ENCODE measurements around the gene GPR119.
"Not testable (repeated sequence)": the region's sequence is repeated elsewhere in the genome, so short reads cannot be mapped to it uniquely, and the experiment has no call there.

Gene GPR119

GRCh38 chrX:130339408-130340222 is 45.9 kb downstream of the GPR119 start, which contains the start of gene SLC25A14:
Gene SLC25A14 (plus strand): TSS chrX:130339919. CDS start chrX:130340279, 360 bp downstream.
- peak; percentile 13 to 24 for DNase-seq (ENCODE audit: low read depth in 2 of 2)

GRCh38 chrX:130338869-130339268 is 46.6 kb downstream of the GPR119 start:
- not testable (repeated sequence) for DNase-seq (ENCODE audit: low read depth in 2 of 2)

GRCh38 chrX:130336531-130336930 is 48.9 kb downstream of the GPR119 start:
- no peak for DNase-seq (ENCODE audit: low read depth in 2 of 2)

All from fibroblast of skin of left biceps (primary cell).